GM10847 (cell line): Measurements from ENCODE around the gene SMARCA4.

ENCODE experiments used
- POLR2A ChIP-seq: IDR thresholded peaks from 2 replicates; pipeline ENCODE4 v1.6.1; 2011; ENCODE audit not compliant: insufficient read length; ENCODE audit errors: extremely low read depth

The SMARCA4 gene

GRCh38 chr19:10923260-10924112, 37.3 kb upstream of the SMARCA4 start:
- TF ChIP-seq POLR2A, result no peak

GRCh38 chr19:10924597-10924996, 36.2 kb upstream of the SMARCA4 start:
- no peak for TF ChIP-seq POLR2A

- no peak for TF ChIP-seq POLR2A
These were observed 32.9 kb upstream of the SMARCA4 start for GRCh38 chr19:10927730-10928562.

GRCh38 chr19:10928563-10929401, 32.0 kb upstream of the SMARCA4 start, which contains the start of the genes TIMM29 and YIPF2:
TSS of gene TIMM29 (plus strand) at chr19:10928811. CDS start at chr19:10928823, 12 bp downstream.
TSS of gene YIPF2 (minus strand) at chr19:10928639. CDS start at chr19:10928410, 229 bp downstream.
- TF ChIP-seq POLR2A, result peak; percentile 71

- TF ChIP-seq POLR2A, result no peak
These were observed 31.4 kb upstream of the SMARCA4 start for GRCh38 chr19:10929402-10929794.

GRCh38 chr19:10935371-10936059, 25.3 kb upstream of the SMARCA4 start:
- no peak for TF ChIP-seq POLR2A

- no peak for TF ChIP-seq POLR2A
These were observed 24.2 kb upstream of the SMARCA4 start for GRCh38 chr19:10936661-10937084.

GRCh38 chr19:10945264-10945663, 15.6 kb upstream of the SMARCA4 start:
- no peak for TF ChIP-seq POLR2A

GRCh38 chr19:10946958-10947657, 13.7 kb upstream of the SMARCA4 start:
- TF ChIP-seq POLR2A, result no peak

GRCh38 chr19:10952809-10953208, 8.0 kb upstream of the SMARCA4 start:
- TF ChIP-seq POLR2A, result no peak

GRCh38 chr19:10961073-10961860, 437 bp downstream of the SMARCA4 start:
- TF ChIP-seq POLR2A, result no peak

GRCh38 chr19:10962863-10963262, 2.0 kb downstream of the SMARCA4 start:
- no peak for TF ChIP-seq POLR2A

- TF ChIP-seq POLR2A, result no peak
These were observed 3.0 kb downstream of the SMARCA4 start for GRCh38 chr19:10963865-10964264.
